Loucy (cell line): ENCODE results near the gene MYH14.

Source experiments
- CTCF ChIP-seq: fragments of 200-600 bp; sonication (generic); conservative IDR thresholded peaks from 2 replicates; pipeline ENCODE4 v1.5.1; 2014; ENCODE audit warnings: mild to moderate bottlenecking, antibody characterized with exemption, low read length
- EZH2phosphoT487 ChIP-seq: fragments of 200-600 bp; IDR thresholded peaks from 2 replicates; pipeline ENCODE4 v1.6.1; 2018; ENCODE audit warnings: antibody characterized with exemption, mild to moderate bottlenecking, moderate library complexity, borderline replicate concordance

GRCh38 chr19:50331994-50332243 is 128.5 kb downstream of the MYH14 start:
- TF ChIP-seq CTCF (no peak), EZH2phosphoT487 (no peak)
